ENCODE measurements around the gene BIRC2.

Gene BIRC2

DNA sequence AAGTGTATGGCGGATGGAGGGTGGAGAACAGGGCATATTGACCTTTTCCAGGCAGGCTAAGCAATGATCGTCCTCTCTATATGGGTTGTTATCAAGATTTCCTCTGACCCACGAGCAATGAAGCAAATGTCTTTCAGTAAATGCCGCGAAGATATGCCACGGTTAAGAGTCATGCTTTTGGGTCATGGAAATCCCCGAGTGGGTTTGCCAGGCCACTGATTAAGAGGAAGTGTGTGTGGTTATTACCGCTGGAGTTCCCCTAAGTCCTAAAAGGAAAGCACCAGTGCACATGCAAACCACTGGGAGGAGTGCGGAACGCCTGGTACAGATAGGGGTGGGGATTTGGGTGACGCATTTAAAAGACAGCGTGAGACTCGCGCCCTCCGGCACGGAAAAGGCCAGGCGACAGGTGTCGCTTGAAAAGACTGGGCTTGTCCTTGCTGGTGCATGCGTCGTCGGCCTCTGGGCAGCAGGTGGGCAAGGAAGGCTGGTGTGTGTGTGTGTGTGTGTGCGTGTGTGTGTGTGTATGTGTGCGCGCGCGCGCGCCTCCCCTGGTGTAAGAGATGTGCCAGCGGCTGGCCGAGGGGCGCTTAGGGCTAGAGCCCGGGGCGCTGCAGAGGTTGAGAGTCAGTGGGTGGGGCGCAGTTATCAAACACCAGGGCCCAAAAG, 29.8 kb upstream of the BIRC2 start, which contains the start of gene BIRC3:
Gene BIRC3, plus strand, starts transcription at position 386 of the 669 bp plus-strand sequence. CDS start 7,026 bp downstream, outside the sequence.
- peak within 1 kb of the TSS; percentile 54 for H3K27ac ChIP-seq
- TF ChIP-seq, protein P1, sequence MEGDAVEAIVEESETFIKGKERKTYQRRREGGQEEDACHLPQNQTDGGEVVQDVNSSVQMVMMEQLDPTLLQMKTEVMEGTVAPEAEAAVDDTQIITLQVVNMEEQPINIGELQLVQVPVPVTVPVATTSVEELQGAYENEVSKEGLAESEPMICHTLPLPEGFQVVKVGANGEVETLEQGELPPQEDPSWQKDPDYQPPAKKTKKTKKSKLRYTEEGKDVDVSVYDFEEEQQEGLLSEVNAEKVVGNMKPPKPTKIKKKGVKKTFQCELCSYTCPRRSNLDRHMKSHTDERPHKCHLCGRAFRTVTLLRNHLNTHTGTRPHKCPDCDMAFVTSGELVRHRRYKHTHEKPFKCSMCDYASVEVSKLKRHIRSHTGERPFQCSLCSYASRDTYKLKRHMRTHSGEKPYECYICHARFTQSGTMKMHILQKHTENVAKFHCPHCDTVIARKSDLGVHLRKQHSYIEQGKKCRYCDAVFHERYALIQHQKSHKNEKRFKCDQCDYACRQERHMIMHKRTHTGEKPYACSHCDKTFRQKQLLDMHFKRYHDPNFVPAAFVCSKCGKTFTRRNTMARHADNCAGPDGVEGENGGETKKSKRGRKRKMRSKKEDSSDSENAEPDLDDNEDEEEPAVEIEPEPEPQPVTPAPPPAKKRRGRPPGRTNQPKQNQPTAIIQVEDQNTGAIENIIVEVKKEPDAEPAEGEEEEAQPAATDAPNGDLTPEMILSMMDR (IDR thresholded peaks at IDR 0.05) = peak; percentile 60
- TF ChIP-seq ZFX (IDR thresholded peaks at IDR 0.05; ENCODE audit: borderline replicate concordance) = no peak

DNA sequence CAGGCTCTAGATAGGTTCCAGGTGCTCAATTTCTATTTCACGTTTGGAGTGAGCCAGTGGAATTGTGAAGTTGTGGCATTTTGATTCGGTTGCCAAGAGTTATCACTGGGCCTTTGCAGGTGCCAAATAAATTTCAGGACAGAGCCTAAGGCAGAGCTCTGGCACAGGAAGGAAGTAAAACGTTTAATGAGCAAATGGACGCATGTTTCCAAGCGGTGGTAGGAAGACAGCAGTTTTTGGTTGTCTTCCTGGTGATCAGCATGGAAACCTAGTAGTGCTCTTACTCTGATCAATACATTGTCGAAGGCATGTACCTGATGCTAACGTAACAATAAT, 29.3 kb upstream of the BIRC2 start:
- peak overlapping the region; percentile 54 for H3K27ac ChIP-seq

DNA sequence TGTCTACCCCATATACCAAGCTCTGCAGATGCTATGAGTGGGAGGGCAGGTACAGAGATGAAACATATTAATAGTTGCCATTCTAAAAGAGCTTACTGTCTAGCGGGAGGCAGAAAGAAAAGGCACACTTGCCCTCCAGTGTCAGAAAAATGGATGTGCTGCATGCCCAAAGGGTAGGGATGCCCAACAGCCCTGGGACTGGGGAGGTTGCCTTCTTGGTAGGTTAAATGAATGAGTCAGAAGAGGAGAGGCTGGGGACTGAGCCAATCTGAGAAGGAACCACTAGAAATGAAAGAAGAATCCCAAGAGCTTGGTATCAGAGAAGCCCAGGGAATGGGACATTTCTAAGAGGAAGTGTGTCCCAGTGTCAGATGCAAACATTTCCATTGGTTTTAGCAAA, 28.5 kb upstream of the BIRC2 start:
- H3K27ac ChIP-seq = no peak overlapping the region
- TF ChIP-seq, protein P1 (IDR thresholded peaks at IDR 0.05) = no peak
- TF ChIP-seq ZFX (IDR thresholded peaks at IDR 0.05; ENCODE audit: borderline replicate concordance) = no peak

More for the DNA sequence above, 29.3 kb upstream of the BIRC2 start:
- TF ChIP-seq ZFX (IDR thresholded peaks at IDR 0.05; ENCODE audit: borderline replicate concordance) = no peak
- TF ChIP-seq, protein P1 (IDR thresholded peaks at IDR 0.05) = no peak

DNA sequence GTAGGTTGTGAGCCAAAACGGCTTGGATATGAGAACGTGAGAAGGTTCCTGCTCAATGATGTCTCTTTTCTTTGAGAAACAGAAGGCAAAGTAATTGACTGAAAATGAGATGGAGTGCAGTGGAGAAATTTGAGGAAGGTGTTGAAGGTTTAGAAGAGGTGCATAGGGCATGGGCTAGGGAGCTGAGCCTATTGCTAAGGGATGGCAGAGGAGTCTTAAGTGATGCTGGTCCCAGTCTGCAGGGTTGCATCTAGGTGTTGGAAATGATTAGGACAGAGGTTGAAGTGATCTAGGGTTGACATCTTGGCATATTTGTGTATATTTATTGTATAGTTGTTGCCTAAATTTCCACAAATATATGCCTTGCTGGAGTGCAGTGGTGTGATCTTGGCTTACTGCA, 27.5 kb upstream of the BIRC2 start:
- TF ChIP-seq, protein P1 (IDR thresholded peaks at IDR 0.05) = no peak
- no peak for TF ChIP-seq ZFX (IDR thresholded peaks at IDR 0.05; ENCODE audit: borderline replicate concordance)
- no peak overlapping the region for H3K27ac ChIP-seq

DNA sequence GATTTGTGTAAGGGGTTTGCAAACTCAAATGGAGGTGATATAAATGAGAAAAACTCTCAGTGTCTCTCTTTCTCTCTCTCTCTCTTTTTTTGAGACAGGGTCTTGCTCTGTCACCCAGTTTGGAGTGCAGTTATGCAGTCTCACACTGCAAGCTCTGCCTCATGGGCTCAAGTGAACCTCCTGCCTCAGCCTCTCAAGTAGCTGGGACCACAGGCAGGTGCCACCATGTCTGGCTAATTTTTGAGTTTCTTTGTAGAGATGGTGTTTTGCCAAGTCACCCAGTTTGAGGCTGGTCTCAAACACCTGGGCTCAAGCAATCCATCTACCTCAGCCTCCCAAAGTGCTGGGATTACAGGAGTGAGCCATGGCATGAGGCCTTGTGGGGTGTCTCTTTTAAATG, 26.8 kb upstream of the BIRC2 start:
- TF ChIP-seq, protein P1 (IDR thresholded peaks at IDR 0.05) = no peak
- TF ChIP-seq ZFX (IDR thresholded peaks at IDR 0.05; ENCODE audit: borderline replicate concordance) = no peak
- H3K27ac ChIP-seq = no peak overlapping the region

DNA sequence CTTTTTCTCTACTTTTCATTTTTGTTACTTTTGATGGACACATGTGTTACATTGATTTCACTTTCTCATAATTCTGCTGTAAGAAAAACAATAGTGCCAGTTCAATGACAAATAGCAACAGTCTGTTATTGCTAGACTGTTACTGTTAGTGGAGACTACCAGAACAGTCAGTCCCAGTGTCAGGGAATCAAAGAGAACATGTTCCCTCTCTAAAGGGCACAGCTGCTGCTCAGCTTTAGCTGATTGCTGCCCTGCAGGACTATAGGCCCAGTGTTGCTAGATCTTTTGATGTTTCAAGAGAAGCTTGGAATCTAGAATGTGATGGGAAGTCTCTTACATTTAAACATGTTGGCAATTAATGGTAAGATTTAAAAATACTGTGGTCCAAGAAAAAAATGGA, 26.3 kb upstream of the BIRC2 start:
- no peak overlapping the region for H3K27ac ChIP-seq
- TF ChIP-seq, protein P1 (IDR thresholded peaks at IDR 0.05) = no peak
- no peak for TF ChIP-seq ZFX (IDR thresholded peaks at IDR 0.05; ENCODE audit: borderline replicate concordance)

DNA sequence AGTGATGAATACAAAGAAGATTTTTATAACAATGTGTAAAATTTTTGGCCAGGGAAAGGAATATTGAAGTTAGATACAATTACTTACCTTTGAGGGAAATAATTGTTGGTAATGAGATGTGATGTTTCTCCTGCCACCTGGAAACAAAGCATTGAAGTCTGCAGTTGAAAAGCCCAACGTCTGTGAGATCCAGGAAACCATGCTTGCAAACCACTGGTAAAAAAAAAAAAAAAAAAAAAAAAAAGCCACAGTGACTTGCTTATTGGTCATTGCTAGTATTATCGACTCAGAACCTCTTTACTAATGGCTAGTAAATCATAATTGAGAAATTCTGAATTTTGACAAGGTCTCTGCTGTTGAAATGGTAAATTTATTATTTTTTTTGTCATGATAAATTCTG, 24.5 kb upstream of the BIRC2 start:
- TF ChIP-seq ZFX (IDR thresholded peaks at IDR 0.05; ENCODE audit: borderline replicate concordance) = no peak
- TF ChIP-seq, protein P1 (IDR thresholded peaks at IDR 0.05) = no peak
- no peak overlapping the region for H3K27ac ChIP-seq
